T-helper 17 cell (primary cell): ENCODE data around the gene MSRB1. TPM values are rescaled to one million over a fixed set of nuclear protein-coding genes. Genes with fewer than 3 reads are reported as not detected.

ENCODE experiments used
- ATAC-seq: fragments of 150-1000 bp; cut with Tn5 transposase; 2 replicates; pipeline ENCODE4 v1.10.0; 2021; ENCODE audit warnings: mild to moderate bottlenecking, moderate library complexity
- DNase-seq, 3 donors: peaks; one replicate each; pipeline versions ENCODE4 v3.0.0 to v3.0.0-alpha.2; 2020 to 2021
- H3K9me3 ChIP-seq: one replicate; pipeline ENCODE4 v1.7.0; 2013; ENCODE audit warnings: low read length, mild to moderate bottlenecking; ENCODE audit not compliant: control insufficient read depth, poor library complexity, severe bottlenecking
- H3K27ac Mint-ChIP-seq: one replicate; pipeline ENCODE4 v1.8.0; 2022; ENCODE audit warnings: mild to moderate bottlenecking, moderate library complexity, mixed read lengths
- H3K27me3 Mint-ChIP-seq: one replicate; pipeline ENCODE4 v1.8.0; 2022; ENCODE audit warnings: mixed read lengths
- H3K36me3 Mint-ChIP-seq: one replicate; pipeline ENCODE4 v1.8.0; 2022; ENCODE audit warnings: low read depth, mixed read lengths
- H3K4me1 Mint-ChIP-seq: one replicate; pipeline ENCODE4 v1.8.0; 2022; ENCODE audit warnings: mild to moderate bottlenecking, mixed read lengths
- H3K4me3 Mint-ChIP-seq: one replicate; pipeline ENCODE4 v1.8.0; 2022; ENCODE audit warnings: mild to moderate bottlenecking, moderate library complexity, mixed read lengths
- total RNA-seq, 4 donors: library from RNA in 2 of 4; stranded (reverse) in 2 of 4; gene quantifications; one replicate each; pipeline ENCODE4 v1.2.3 and lab custom pipeline; 2022 to 2026

MSRB1 gene
- total RNA-seq, 2 donors from 2014 or later = 3.8 to 4.9 TPM

DNA sequence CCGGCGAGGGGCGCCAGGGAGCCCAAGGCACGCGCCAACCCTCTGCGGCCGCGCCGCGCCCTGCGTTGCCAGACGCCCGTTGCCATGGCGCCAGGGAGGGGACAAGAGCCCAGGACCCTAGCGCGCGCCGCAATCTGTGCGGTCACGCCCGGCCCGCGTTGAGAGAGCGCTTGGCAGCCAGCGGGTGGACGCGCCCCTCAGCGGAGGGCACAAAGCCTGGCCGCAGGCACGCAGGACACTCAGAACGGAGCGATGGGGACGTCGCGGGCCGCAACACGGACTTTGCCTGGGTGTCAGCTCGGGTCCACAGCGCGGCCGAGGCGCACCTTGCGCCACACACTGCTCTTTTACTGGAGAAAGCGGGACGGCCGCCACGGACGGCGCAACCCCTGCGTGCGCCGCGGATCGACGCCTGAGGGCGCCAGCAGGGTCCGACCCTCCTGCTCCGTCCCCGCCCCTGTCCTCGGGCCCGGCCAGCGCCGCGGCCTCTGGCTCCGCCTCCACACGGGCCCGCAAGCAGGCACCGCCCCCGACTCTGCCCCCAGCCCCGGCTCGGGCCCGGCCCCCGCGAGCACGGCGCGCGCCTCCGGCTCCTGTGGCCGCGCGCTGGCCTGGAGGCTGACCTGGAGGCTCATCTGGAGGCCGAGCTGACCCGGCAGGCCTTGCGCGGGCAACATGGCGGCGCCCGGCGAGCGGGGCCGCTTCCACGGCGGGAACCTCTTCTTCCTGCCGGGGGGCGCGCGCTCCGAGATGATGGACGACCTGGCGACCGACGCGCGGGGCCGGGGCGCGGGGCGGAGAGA, 40.7 kb upstream of the MSRB1 start, which contains the start of gene GFER:
Gene GFER (plus strand): TSS at position 650 of the 803 bp plus-strand sequence. CDS start 26 bp downstream, at position 676.
- peaks cover 12% of the 10 kb centered on the region for H3K4me1 Mint-ChIP-seq
- no peaks in the 10 kb centered on the region for H3K9me3 ChIP-seq
- no peaks in the 10 kb centered on the region for H3K36me3 Mint-ChIP-seq
- peak; percentile 69 for ATAC-seq
- DNase-seq = peak; percentile 39 to 55 (median 51)
- H3K27ac Mint-ChIP-seq = peak within 1 kb of the TSS; percentile 41
- H3K4me3 Mint-ChIP-seq = peak within 1 kb of the TSS; percentile 87
- peaks cover 20% of the 10 kb centered on the region for H3K27me3 Mint-ChIP-seq

DNA sequence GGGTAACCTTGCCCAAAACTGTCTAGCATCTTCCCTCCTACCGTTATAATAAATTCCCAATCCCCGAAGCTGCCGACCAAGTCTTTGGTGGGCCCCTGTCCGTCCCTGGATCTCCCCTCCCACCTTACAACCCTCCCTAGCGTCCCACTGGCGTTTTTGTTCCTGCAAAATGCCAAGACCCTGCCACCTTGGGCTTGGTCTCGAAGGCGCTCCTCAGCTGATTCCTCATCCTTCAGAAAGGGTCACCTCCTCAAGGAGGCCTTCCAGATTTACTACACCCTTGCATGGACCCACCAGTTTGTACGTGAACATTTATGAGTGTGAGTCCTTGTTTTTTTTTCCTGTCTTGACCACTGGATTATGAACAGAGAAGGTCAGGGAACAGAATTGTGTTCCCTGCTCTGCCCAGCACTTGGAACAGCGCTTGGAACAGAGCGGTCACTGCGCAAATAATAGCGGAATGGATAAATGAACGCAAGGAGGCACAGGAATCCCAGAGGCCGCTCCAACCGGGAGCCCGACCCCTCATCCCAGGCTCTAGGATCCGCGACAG, 40.1 kb upstream of the MSRB1 start:
- H3K27me3 Mint-ChIP-seq = peaks cover 18% of the 10 kb centered on the region
- H3K36me3 Mint-ChIP-seq = no peaks in the 10 kb centered on the region
- H3K9me3 ChIP-seq = no peaks in the 10 kb centered on the region
- ATAC-seq = no peak
- H3K27ac Mint-ChIP-seq = no peak overlapping the region
- peaks cover 12% of the 10 kb centered on the region for H3K4me1 Mint-ChIP-seq
- DNase-seq = no peak
- peak overlapping the region; percentile 87 for H3K4me3 Mint-ChIP-seq

GRCh38 chr16:1982013-1982433, 39.0 kb upstream of the MSRB1 start:
- no peaks in the 10 kb centered on the region for H3K36me3 Mint-ChIP-seq

DNA sequence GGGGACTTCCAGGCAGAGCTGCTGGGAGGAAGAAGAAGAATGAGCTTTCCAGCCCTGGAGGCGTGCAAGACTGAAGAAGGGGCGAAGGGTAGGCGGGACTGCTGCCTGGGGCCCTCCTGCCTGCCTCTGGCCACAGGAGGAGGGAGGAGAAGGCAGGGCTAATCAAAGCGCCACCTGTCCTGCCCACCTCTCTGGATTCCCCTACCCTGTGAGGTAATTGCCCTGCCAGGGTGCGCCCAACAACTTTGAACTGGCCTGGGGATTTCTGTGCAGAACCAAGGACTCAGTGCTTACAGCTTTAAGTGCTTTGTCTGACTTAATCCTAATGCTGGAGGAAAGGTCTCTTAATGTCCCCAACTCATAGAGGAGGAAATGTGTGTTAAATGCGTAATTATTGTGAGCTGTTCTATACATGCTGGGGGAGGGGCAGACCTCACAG, 38.4 kb upstream of the MSRB1 start, which contains the start of gene NOXO1:
Gene NOXO1 (minus strand): TSS at position 72 of the 439 bp plus-strand sequence. CDS start 290 bp downstream, outside the sequence.
- Mint-ChIP-seq H3K27me3 (peaks cover 18% of the 10 kb centered on the region), H3K4me3 (no peak within 1 kb of the TSS), H3K36me3 (no peaks in the 10 kb centered on the region), H3K27ac (no peak within 1 kb of the TSS), H3K4me1 (peaks cover 7% of the 10 kb centered on the region)
- no peaks in the 10 kb centered on the region for H3K9me3 ChIP-seq
- no peak for DNase-seq
- ATAC-seq = peak; percentile 21

More at GRCh38 chr16:1982013-1982433, 39.0 kb upstream of the MSRB1 start:
- Mint-ChIP-seq H3K4me1 (peaks cover 12% of the 10 kb centered on the region), H3K27me3 (peaks cover 18% of the 10 kb centered on the region), H3K4me3 (no peak overlapping the region), H3K27ac (no peak overlapping the region)
- DNase-seq = no peak
- no peak for ATAC-seq
- no peaks in the 10 kb centered on the region for H3K9me3 ChIP-seq

DNA sequence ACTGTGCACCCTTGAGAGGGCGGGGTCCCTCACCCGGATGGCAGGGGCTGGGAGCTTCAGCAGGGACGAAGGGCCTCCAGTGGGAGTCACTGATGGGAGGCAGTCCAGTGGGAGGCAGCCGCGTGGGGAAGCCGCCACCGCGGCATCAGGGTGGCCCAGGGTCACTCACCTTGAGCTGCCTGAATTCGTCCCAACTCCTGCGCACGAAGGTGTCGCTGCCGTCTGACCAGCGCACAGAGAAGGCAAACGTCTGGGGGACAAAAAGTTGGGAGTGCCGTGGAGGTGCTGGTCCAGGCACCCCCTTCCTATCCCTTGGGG, 37.7 kb upstream of the MSRB1 start:
- H3K27me3 Mint-ChIP-seq = peaks cover 18% of the 10 kb centered on the region
- H3K4me1 Mint-ChIP-seq = peaks cover 7% of the 10 kb centered on the region
- DNase-seq = no peak
- no peaks in the 10 kb centered on the region for H3K9me3 ChIP-seq
- H3K27ac Mint-ChIP-seq = no peak overlapping the region
- H3K36me3 Mint-ChIP-seq = peaks cover 5% of the 10 kb centered on the region
- no peak for ATAC-seq
- H3K4me3 Mint-ChIP-seq = no peak overlapping the region

- Mint-ChIP-seq H3K27me3 (peaks cover 18% of the 10 kb centered on the region), H3K4me3 (no peak overlapping the region), H3K36me3 (peaks cover 5% of the 10 kb centered on the region)
Measured at GRCh38 chr16:1980030-1980769, 37.2 kb upstream of the MSRB1 start.

DNA sequence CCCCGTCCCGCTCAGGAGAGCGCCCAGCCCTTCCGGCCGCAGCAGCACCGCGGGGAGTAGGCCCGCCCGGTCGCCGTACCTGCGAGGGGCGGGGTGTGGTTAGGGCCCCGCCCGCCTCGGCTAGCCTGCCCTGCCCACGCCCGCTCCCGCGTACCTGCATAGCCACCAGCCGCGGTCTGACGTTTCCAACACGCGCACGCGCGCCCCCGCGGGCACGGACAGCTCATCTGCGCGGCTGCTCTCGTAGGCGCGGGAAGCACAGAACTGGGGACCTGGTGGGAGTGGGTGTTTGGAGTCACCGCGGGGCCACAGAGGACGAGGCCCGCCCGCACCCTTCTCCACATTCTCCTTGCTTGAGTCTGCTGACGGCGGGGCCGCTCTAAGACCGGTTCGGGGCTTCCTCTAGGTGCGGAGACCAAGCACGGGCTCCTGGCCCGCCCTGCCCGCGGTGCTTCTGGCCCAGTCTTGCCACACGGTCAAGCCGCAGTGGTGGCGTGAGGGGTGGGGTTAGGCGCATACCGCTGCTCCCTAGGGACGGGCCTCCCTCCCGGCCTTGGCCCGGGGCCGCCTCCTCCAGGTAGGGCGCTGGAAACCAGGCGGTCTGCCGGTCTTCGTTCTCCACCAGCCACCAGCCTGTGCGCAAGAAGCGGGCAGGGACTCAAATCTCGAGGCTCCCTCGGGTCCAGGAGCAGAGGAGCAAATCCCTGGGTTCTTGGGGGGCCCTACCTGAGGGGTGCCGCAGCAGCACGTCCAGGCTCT, 36.5 kb upstream of the MSRB1 start:
- no peak overlapping the region for H3K27ac Mint-ChIP-seq
- DNase-seq (no peak), ATAC-seq (peak; percentile 41)
- H3K4me3 Mint-ChIP-seq = peak overlapping the region; percentile 57
- peaks cover 18% of the 10 kb centered on the region for H3K27me3 Mint-ChIP-seq
- H3K36me3 Mint-ChIP-seq = peaks cover 5% of the 10 kb centered on the region
- peaks cover 4% of the 10 kb centered on the region for H3K4me1 Mint-ChIP-seq
- no peaks in the 10 kb centered on the region for H3K9me3 ChIP-seq

More at GRCh38 chr16:1980030-1980769, 37.2 kb upstream of the MSRB1 start:
- H3K9me3 ChIP-seq = no peaks in the 10 kb centered on the region
- DNase-seq (no peak), ATAC-seq (no peak)
- peaks cover 7% of the 10 kb centered on the region for H3K4me1 Mint-ChIP-seq
- no peak overlapping the region for H3K27ac Mint-ChIP-seq

GRCh38 chr16:1978476-1979120, 35.6 kb upstream of the MSRB1 start:
- Mint-ChIP-seq H3K36me3 (peaks cover 5% of the 10 kb centered on the region), H3K4me3 (no peak overlapping the region)
- DNase-seq = no peak

GRCh38 chr16:1977875-1978268, 34.9 kb upstream of the MSRB1 start:
- DNase-seq (no peak), ATAC-seq (no peak)
- H3K27me3 Mint-ChIP-seq = peaks cover 14% of the 10 kb centered on the region
- H3K4me3 Mint-ChIP-seq = no peak overlapping the region
- peaks cover 6% of the 10 kb centered on the region for H3K4me1 Mint-ChIP-seq
- H3K9me3 ChIP-seq = no peaks in the 10 kb centered on the region
- H3K27ac Mint-ChIP-seq = no peak overlapping the region
- H3K36me3 Mint-ChIP-seq = peaks cover 5% of the 10 kb centered on the region

More at GRCh38 chr16:1978476-1979120, 35.6 kb upstream of the MSRB1 start:
- no peak for ATAC-seq
- Mint-ChIP-seq H3K4me1 (peaks cover 4% of the 10 kb centered on the region), H3K27ac (no peak overlapping the region), H3K27me3 (peaks cover 18% of the 10 kb centered on the region)
- H3K9me3 ChIP-seq = no peaks in the 10 kb centered on the region

- Mint-ChIP-seq H3K36me3 (peaks cover 5% of the 10 kb centered on the region), H3K27me3 (peaks cover 14% of the 10 kb centered on the region), H3K4me3 (no peak overlapping the region), H3K27ac (no peak overlapping the region), H3K4me1 (peaks cover 9% of the 10 kb centered on the region)
- H3K9me3 ChIP-seq = no peaks in the 10 kb centered on the region
- ATAC-seq (no peak), DNase-seq (no peak)
Measured at GRCh38 chr16:1976951-1977874, 34.2 kb upstream of the MSRB1 start.

DNA sequence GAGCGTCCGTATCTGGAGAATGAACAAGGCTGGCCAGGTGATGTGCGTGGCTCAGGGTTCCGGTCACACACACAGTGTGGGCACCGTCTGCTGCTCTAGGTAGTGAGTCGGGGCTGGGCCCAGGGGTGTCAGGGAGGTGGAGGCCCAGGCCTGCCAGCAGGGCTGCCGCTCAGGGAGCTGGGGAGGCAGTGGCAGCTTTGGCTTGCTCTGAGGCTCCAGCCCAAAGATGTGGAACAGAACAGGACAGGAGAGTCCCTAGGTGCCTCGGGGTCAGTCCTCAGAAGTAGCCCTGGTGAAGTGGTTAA, 33.2 kb upstream of the MSRB1 start:
- no peak overlapping the region for H3K4me3 Mint-ChIP-seq
- peaks cover 8% of the 10 kb centered on the region for H3K36me3 Mint-ChIP-seq
- peaks cover 8% of the 10 kb centered on the region for H3K27me3 Mint-ChIP-seq
- ATAC-seq (no peak), DNase-seq (no peak)
- no peaks in the 10 kb centered on the region for H3K9me3 ChIP-seq
- H3K4me1 Mint-ChIP-seq = peaks cover 18% of the 10 kb centered on the region
- H3K27ac Mint-ChIP-seq = no peak overlapping the region
